Keratinocyte (primary cell): ENCODE results near the gene CREG2. TPM values are rescaled to one million over a fixed set of nuclear protein-coding genes. Genes with fewer than 3 reads are reported as not detected.
A peak's percentile ranks its signal among the peaks of the same experiment; 100 is the strongest.

Source experiments
- DNase-seq: peaks from one replicate; pipeline ENCODE4 v3.0.0-alpha.2; 2011; ENCODE audit warnings: low read depth, missing footprints, low spot score
- FAIRE-seq: peaks from 2 replicates; lab custom pipeline; 2011; peaks lifted over from hg19 to GRCh38; lab: Jason Lieb, UNC
- H2AFZ ChIP-seq: 2 replicates; pipeline ENCODE4 v1.6.0; 2012; ENCODE audit warnings: low read length, control low read depth, inconsistent platforms; ENCODE audit not compliant: control insufficient read depth
- H3K27ac ChIP-seq: 2 replicates; pipeline ENCODE4 v1.5.1; 2011; ENCODE audit warnings: low read length; ENCODE audit not compliant: control insufficient read depth, insufficient read depth
- H3K27me3 ChIP-seq: 3 replicates; pipeline ENCODE4 v1.6.0; 2011; ENCODE audit warnings: low read length; ENCODE audit not compliant: control insufficient read depth, insufficient read depth; ENCODE audit errors: extremely low read depth
- H3K36me3 ChIP-seq, 2 experiments: 2 replicates in 1 of 2; 3 replicates in 1 of 2; pipeline ENCODE4 v1.5.1; 2011; ENCODE audit warnings: low read length in 2 of 2, mild to moderate bottlenecking in 1 of 2; ENCODE audit not compliant: control insufficient read depth in 2 of 2, insufficient read depth in 2 of 2; ENCODE audit errors: extremely low read depth in 1 of 2
- H3K4me1 ChIP-seq: 3 replicates; pipeline ENCODE4 v1.5.1; 2011; ENCODE audit warnings: low read length; ENCODE audit not compliant: control insufficient read depth, insufficient read depth; ENCODE audit errors: extremely low read depth
- H3K4me2 ChIP-seq: 3 replicates; pipeline ENCODE4 v1.6.0; 2011; ENCODE audit warnings: low read depth, low read length; ENCODE audit not compliant: control insufficient read depth, insufficient read depth; ENCODE audit errors: extremely low read depth
- H3K4me3 ChIP-seq, 3 experiments: fragments of 200-600 bp in 1 of 3; sonication (generic) in 1 of 3; 2 replicates in 2 of 3; 3 replicates in 1 of 3; pipeline ENCODE4 v1.5.1; 2011 to 2016; ENCODE audit warnings: low read length in 3 of 3, mild to moderate bottlenecking in 3 of 3, control low read depth in 2 of 3, inconsistent platforms in 1 of 3, low read depth in 1 of 3, mixed read lengths in 1 of 3, mixed run types in 1 of 3, moderate library complexity in 1 of 3; ENCODE audit not compliant: control insufficient read depth in 2 of 3, insufficient read depth in 2 of 3; ENCODE audit errors: extremely low read depth in 1 of 3
- H3K79me2 ChIP-seq: 2 replicates; pipeline ENCODE4 v1.6.0; 2012; ENCODE audit warnings: low read length; ENCODE audit not compliant: control insufficient read depth, insufficient read depth
- H3K9ac ChIP-seq: 3 replicates; pipeline ENCODE4 v1.6.0; 2011; ENCODE audit warnings: low read length; ENCODE audit not compliant: control insufficient read depth, insufficient read depth; ENCODE audit errors: extremely low read depth
- H3K9me1 ChIP-seq: 3 replicates; pipeline ENCODE4 v1.6.0; 2011; ENCODE audit warnings: low read length; ENCODE audit not compliant: control insufficient read depth, insufficient read depth; ENCODE audit errors: extremely low read depth
- H3K9me3 ChIP-seq: 2 replicates; pipeline ENCODE4 v1.5.1; 2012; ENCODE audit warnings: low read depth, low read length; ENCODE audit not compliant: control insufficient read depth
- H4K20me1 ChIP-seq: 3 replicates; pipeline ENCODE4 v1.6.0; 2011; ENCODE audit warnings: low read length; ENCODE audit not compliant: control insufficient read depth, insufficient read depth; ENCODE audit errors: extremely low read depth
- EZH2 ChIP-seq: IDR thresholded peaks from one replicate; pipeline ENCODE4 v1.6.1; 2012; ENCODE audit warnings: inconsistent platforms, mild to moderate bottlenecking, low read length, moderate library complexity
- dilution Hi-C: fragments of 300-500 bp; cut with MboI; formaldehyde crosslinking; loops from one replicate; pipeline ENCODE4 v1.7.0; 2020; ENCODE audit warnings: low sequenced_read_pairs; ENCODE audit not compliant: extremely low pct_ligation_motif_present
- polyA plus RNA-seq, 5 experiments: library from polyadenylated mRNA; depleted of rRNA in 3 of 5; stranded (reverse) in 3 of 5; stranded (forward) in 1 of 5; unstranded in 1 of 5; fragments of >200 nt; gene quantifications; 1 replicate in 1 of 5; 2 replicates in 3 of 5; 3 replicates in 1 of 5; pipeline versions ENCODE4 v1.2.1 to v1.2.3, GENCODE V29; 2011 to 2012; ENCODE audit warnings: missing spikeins in 2 of 5, low read depth in 1 of 5, low replicate concordance in 1 of 5
- TF ChIP-seq, protein P1 (sequence below), 3 experiments: IDR thresholded peaks in 1 of 3; conservative IDR thresholded peaks in 1 of 3; optimal IDR thresholded peaks in 1 of 3; 2 replicates in 2 of 3; 3 replicates in 1 of 3; pipeline versions ENCODE3 to v1.5.1; 2011; ENCODE audit warnings: low read length in 3 of 3, mild to moderate bottlenecking in 3 of 3, moderate library complexity in 2 of 3, control low read depth in 1 of 3, inconsistent platforms in 1 of 3; ENCODE audit not compliant: insufficient read depth in 2 of 3; ENCODE audit errors: extremely low read depth in 1 of 3

Gene CREG2
- polyA plus RNA-seq, 1 donor (not counting 4 experiments of a cell fraction or from before 2014, with no cell fraction given): 1.7 TPM

DNA sequence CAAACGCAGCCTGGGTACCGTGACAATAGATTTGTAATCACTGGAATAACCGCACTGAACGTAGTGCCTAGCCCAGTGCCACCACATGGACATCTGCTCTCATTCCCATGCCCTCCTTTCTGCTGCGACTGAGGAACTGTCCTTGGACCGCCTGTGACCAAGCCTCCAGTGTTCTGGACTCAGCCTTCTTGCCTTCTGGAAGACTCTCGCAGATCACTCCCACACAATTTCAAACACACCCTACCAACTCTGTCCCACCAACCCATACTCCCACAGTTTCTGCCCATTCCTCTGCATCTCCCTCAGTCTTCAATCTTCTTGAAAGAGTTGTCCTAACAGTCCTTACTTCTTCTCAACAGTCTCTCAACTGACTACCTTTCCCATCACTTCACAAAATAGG, 80.9 kb downstream of the CREG2 start:
- no peaks in the 10 kb centered on the region for H3K9me3 ChIP-seq
- H3K4me1 ChIP-seq: peaks cover 35% of the 10 kb centered on the region
- peaks cover 4 to 12% of the 10 kb centered on the region in 2 experiments for H3K36me3 ChIP-seq
- peak overlapping the region; percentile 98 for H3K4me2 ChIP-seq
- H3K27ac ChIP-seq: peak overlapping the region; percentile 93
- H4K20me1 ChIP-seq: peaks cover 28% of the 10 kb centered on the region
- H3K9me1 ChIP-seq: peaks cover 3% of the 10 kb centered on the region
- peaks cover 71% of the 10 kb centered on the region for H3K79me2 ChIP-seq
- H2AFZ ChIP-seq: no peak overlapping the region
- no peak for DNase-seq
- FAIRE-seq: no peak
- H3K9ac ChIP-seq: peak overlapping the region; percentile 89
- peak overlapping the region; percentile 83 to 89 (median 84) for H3K4me3 ChIP-seq
- TF ChIP-seq EZH2: no peak
- TF ChIP-seq, protein P1, sequence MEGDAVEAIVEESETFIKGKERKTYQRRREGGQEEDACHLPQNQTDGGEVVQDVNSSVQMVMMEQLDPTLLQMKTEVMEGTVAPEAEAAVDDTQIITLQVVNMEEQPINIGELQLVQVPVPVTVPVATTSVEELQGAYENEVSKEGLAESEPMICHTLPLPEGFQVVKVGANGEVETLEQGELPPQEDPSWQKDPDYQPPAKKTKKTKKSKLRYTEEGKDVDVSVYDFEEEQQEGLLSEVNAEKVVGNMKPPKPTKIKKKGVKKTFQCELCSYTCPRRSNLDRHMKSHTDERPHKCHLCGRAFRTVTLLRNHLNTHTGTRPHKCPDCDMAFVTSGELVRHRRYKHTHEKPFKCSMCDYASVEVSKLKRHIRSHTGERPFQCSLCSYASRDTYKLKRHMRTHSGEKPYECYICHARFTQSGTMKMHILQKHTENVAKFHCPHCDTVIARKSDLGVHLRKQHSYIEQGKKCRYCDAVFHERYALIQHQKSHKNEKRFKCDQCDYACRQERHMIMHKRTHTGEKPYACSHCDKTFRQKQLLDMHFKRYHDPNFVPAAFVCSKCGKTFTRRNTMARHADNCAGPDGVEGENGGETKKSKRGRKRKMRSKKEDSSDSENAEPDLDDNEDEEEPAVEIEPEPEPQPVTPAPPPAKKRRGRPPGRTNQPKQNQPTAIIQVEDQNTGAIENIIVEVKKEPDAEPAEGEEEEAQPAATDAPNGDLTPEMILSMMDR (optimal IDR thresholded peaks at IDR 0.05 in 1 of 3, IDR thresholded peaks at IDR 0.05 in 1 of 3, conservative IDR thresholded peaks at IDR 0.05 in 1 of 3; ENCODE audit: extremely low read depth in 1 of 3, insufficient read depth in 2 of 3, low read length in 3 of 3): no peak
- H3K27me3 ChIP-seq: no peaks in the 10 kb centered on the region
- dilution Hi-C loops: no loop called here

- Histone ChIP-seq H3K27ac (peak overlapping the region; percentile 39), H4K20me1 (peaks cover 28% of the 10 kb centered on the region), H2AFZ (no peak overlapping the region), H3K9ac (peak overlapping the region; percentile 9), H3K4me2 (peak overlapping the region; percentile 98), H3K4me1 (peaks cover 31% of the 10 kb centered on the region), H3K9me3 (no peaks in the 10 kb centered on the region), H3K4me3 (peak overlapping the region; percentile 0 to 89 (median 83)), H3K27me3 (no peaks in the 10 kb centered on the region), H3K36me3 (peaks cover 4 to 12% of the 10 kb centered on the region in 2 experiments), H3K9me1 (peaks cover 3% of the 10 kb centered on the region), H3K79me2 (peaks cover 80% of the 10 kb centered on the region)
- dilution Hi-C loops: no loop called here
- FAIRE-seq (peak; percentile 48), DNase-seq (no peak)
- TF ChIP-seq, protein P1 (optimal IDR thresholded peaks at IDR 0.05 in 1 of 3, IDR thresholded peaks at IDR 0.05 in 1 of 3, conservative IDR thresholded peaks at IDR 0.05 in 1 of 3; ENCODE audit: extremely low read depth in 1 of 3, insufficient read depth in 2 of 3, low read length in 3 of 3): no peak
- no peak for TF ChIP-seq EZH2
Measured at GRCh38 chr2:101305492-101306078, 81.7 kb downstream of the CREG2 start.
